ENCODE measurements around the gene ACACB.

Gene ACACB

DNA sequence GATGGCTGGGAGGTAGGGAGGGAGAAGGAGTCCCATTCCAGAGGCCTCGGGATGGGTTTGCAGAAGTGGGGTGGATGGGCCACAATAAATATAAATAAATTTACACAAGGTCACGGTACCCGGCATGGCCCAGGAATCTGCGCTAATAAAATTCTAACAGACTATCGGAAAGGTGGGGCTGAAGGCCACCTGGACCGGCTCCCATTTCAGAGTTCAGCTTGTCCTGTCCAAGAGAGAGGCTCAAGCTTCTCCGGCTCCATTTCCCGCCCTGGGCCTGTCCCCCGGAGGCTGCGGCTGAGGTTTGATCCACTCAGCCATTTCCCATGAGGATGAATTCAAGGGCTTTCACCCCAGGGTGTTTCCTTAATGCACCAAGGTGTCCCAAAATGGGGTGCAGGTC, 162.5 kb downstream of the ACACB start:
- no peak for DNase-seq (ENCODE audit: low read depth)

DNA sequence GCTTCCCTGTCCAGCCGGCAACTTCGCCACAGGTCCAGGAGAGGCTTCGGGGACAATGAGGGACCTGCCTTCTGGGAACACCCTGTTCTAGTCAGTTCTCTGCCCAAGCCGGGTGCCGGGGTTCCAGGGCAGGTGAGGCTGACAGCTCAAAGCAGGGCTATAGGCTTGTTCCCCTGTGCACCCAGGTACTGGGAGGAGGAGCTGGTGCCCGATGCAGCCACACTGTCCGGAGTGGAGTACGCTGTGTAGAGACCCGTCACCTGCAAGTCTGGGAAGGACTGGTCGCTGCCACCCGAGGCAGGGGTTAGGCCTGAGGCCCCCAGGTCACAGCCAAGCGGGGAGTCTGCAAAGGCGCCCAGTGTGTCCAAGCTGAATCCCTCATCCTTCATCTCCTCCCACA, 163.1 kb downstream of the ACACB start:
- DNase-seq (ENCODE audit: low read depth), result no peak

DNA sequence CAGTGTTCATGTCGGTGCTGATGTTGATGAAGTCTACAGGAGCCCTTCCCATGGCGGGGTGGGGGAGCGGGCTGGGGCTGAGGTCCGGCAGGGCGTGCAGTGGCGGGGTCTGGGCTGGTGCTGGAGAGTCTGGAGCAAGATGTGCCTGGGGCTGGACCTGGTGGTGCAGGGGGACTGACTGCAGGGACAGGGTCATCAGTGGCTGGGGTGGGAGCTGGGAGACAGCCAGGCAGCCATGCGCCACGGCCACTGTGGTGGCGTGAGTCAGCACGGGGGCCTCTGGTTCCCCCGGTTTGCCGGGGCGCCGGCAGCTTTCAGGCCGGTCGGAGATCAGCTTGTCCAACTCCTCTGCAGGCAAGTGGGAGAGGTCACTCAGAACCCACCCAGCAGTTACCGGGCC, 165.1 kb downstream of the ACACB start:
- DNase-seq (ENCODE audit: low read depth), result no peak

DNA sequence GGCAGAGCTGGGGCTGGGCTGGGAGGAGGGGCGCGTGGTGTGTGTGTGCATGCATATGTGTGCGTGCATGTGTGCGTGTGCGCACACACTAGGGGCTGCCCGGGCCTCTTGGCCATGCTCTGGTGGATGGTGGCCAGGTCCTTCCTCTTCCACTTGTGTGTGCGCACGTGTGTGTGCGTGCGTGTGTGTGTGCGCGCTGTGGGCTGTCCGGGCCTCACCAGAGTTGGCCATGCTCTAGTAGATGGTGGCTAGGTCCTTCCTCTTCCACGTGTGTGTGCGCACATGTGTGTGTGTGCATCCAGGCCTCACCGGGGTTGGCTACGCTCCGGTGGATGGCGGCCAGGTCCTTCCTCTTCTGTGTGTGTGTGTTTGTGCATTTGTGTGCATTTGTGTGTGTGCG, 168.0 kb downstream of the ACACB start:
- DNase-seq (ENCODE audit: low read depth), result no peak

DNA sequence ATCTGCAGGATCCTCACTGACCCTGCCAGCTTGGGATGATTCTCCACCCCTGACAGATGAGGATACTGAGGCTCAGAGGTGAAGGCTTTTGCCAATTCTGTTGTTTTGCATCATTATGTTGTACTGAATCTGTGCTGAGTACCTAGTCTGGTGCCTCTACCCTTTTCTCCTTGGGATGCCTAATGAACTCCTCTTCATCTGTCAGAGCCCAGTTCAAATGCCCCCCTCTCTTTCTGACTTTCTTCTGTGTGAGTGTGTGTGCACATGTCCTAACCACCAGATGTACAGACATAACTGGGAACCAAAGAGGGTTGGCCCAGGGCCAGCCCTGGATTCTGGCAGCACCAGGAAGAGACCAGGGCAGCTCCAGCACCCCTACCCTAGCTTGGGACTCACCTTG, 169.9 kb downstream of the ACACB start:
- no peak for DNase-seq (ENCODE audit: low read depth)

DNA sequence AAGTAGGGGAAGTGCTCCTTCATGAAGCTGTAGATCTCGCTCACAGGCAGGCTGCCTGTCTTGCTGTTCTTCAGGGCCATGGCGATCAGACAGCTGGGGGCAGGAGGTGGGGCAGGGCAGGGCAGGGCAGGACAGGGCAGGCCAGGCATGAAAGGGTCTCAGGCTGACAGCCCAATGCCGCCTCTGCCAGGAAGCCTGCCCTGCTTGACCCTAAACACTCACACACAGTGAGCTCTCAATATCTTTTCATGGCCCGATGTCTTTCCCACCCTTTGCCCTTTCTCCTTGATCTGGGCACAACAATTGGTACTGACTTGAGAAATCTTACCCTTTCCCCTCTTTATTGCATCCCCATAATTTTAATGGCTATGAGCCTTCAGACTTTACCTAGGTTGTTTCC, 170.3 kb downstream of the ACACB start:
- no peak for DNase-seq (ENCODE audit: low read depth)

DNA sequence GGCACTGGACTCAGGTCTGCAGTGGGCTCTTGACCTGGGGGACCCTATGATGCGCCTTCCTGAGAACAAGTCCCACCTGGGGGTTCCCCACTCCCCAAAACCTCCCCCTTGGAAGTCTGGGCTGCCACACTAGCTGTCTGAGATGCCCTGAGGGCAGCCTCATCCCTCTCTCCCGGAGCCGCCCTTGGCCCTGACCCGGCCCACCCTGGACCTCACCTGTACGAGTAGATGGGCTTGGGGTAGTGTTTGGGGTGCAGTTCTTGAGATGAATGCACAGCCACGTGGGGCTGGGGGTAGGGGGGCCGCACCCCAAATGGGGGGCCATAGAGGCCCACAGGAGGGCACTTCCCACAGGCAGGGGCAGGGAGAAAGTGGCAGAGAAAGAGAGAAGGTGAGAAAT, 170.8 kb downstream of the ACACB start:
- DNase-seq (ENCODE audit: low read depth), result no peak

DNA sequence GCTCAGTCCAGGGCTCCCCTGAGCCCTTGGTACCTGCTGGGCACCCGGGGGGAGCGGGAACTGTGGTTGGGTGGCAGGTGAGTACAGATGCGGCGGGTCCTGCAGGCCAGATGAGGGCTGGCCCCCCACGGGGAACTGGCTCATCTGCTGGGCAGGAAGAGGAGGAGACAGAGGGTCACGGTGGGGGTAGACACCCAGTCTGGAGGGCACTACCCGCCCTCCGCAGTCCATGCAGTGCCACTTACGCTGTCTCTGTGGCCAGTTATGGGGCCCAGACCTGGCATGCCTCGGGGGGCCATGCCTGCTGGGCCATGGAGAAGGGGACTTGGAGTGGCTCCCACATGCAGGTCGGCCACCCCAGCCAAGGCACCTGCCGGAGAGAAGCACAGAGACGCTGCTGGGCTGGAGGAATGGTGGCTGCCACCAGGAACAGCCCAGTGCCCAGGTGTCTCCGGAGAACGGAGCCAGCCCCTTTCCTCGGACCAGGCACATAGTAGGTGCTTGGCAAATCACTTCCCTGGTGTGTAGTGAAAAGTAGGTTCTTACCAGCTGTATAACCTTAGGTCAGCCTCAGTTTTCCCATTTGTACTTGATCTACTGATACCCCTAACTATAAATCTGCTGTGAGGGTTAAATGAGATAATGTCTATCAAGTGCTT, 171.6 kb downstream of the ACACB start:
- DNase-seq (ENCODE audit: low read depth), result no peak

DNA sequence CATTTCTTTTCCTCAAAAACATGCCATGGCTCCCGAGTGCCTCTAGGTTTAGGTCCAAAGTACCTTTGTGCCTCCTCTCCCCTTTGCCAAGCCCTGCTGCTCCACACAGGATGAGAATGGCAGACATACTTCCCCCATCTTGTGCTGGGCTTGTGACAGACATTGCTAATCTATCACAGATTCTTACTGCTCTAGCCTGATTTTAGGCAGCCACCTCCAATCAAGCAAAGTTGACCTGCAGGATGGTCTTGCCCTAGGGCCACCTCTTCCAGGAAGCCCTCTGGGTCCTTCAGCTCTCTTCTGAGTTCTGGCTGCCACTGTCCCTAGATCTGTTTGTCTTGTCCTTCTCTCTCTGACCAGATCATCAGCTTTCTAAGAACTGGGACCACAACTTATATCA, 172.2 kb downstream of the ACACB start:
- no peak for DNase-seq (ENCODE audit: low read depth)

DNA sequence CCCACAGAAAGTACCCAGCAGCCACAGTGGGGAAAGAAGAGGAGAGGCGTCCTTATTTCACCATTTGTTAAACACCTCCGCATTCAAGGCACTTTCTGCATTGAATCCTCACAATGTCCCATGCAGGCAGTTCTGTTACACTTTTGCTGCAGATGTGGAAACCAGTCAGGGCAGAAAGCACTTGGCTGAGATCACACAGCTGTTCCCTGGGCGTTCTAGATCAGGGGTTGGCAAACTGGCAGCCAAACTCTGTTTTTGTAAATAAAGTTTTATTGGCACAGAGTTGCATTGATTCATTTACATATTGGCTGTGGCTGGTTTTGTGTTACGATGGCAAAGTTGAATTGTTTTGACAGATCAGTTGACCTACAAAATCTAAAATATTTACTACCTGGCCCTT, 172.6 kb downstream of the ACACB start:
- DNase-seq (ENCODE audit: low read depth), result no peak

DNA sequence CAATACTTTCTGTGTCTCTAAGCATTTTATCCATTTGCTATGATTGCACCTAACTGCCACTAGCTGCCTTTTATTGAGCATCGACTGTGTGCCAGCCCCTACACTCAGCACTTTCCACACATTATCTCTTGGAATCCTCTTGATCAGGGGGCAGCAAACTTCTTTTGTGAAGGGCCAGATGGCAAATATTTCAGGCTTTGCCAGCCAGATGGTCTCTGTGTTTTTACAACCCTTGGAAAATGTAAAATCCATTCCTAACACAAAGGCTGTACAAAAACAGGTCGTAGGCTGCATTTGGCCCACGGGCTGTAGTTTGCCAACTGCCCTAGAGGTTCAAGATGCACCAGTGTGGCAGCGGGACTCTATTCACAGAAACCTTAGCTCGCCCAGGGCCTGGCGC, 173.2 kb downstream of the ACACB start:
- no peak for DNase-seq (ENCODE audit: low read depth)

DNA sequence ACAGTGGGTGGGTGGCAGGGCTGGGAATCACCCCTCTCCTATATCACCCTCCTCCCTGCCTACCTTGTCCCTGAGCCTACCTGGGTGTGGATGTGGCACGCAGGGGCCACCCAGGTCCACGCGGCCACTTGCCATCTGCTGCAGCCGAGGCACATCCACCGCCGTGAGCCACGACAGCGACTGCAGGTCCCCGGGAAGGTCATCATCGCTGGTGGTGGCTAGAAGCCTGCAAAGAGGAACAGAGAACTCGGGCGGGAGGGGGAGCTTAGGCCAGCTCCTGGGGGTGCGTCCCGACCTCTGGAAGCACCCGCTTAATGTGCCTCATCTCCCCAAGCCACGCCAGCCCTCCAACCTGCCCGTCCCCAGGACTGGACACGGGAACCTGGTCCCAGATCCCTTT, 173.7 kb downstream of the ACACB start:
- DNase-seq (ENCODE audit: low read depth), result no peak

DNA sequence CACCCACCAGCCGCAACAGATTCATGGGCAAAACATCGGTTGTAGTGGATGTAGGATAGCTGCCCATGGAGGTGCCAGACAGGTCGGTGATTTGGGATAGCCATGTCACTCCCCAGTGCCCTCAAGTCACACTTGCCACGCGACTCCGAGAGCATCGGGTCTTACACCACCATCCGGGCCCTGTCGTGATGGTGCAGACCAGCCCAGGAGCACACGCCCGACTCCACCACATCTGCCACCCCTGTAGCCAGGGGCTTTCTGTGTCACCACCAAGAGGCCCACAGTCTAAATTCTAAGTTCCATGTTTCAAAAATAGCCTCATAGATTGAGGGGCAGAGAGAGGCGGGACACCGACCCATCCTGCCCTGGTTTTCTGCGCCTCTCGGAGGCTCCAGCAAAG, 174.7 kb downstream of the ACACB start:
- no peak for DNase-seq (ENCODE audit: low read depth)

DNA sequence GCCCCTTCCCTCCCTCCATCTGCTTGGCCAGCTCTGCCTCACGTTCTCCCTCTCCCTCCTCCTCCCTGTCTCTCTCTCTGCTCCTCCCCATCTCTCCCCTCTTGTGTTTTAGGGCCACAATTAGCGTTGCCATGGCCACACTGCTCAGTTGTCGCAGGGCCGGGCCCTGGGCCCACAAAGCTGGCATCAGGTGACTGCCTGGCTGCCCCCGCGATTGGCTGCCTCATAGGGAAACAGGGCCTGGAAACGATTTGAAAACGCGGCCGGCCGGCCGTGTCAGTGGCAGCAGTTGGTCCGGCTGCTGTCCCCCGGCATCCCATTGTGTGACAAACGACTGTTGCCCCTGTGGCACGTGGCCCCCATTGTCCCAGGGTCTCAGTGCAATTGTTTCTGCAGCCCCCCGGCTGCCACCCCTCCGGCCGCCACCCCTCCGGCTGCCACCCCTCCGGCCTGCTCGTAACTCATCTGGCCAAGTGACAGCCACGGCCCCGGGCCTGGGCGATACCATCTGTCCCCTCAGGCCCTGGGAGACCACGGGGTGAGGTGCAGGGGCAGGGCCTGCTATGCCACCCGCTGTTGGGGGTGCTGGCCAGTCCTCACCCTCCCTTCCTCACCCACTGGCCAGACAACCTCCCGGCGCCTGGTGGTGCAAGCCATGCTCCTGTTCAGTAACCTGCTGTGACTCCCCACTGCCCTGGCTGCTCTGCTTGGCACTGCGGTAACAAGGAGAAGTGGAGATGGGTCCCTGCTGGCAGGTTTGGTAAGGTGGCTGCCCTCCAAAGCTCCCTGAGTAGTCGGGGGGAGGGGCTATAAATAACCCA, 175.3 kb downstream of the ACACB start:
- DNase-seq (ENCODE audit: low read depth), result peak; percentile 29

DNA sequence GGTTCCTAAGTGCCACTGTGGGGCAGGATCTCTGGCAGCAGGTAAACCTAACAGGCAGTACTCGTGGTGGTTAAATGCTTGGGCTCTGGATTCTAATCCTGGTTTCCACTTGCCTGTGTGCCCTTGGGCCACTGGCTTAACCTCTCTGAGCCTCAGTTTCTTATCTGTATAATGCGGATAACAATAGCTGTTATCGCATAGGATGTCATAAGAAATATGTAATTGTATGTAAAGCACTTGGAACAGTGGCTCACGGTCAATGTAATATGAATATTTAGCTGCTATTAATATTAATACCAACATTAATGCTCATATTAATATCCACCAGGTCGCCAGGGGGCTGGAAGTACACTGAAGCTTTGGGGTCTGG, 175.9 kb downstream of the ACACB start:
- DNase-seq (ENCODE audit: low read depth), result no peak

DNA sequence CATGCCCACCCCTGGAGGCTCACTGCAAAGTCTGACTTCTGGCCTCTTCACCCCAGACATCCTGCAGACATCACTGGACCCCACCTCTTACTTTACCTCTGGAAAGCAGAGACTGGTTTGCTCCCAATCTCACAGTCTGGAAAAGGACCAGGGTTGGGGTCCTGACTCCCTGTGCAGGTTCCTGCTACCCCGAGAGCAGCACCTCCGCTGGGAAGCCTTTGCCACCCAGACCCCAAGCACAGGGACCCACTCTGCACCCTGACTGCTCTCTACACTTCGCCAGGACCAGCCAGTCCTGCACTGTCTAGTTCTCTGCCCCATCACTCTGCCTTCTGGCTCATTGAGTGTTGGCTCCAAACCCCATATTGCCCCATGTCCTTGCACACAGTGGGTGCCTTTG, 176.7 kb downstream of the ACACB start:
- no peak for DNase-seq (ENCODE audit: low read depth)

DNA sequence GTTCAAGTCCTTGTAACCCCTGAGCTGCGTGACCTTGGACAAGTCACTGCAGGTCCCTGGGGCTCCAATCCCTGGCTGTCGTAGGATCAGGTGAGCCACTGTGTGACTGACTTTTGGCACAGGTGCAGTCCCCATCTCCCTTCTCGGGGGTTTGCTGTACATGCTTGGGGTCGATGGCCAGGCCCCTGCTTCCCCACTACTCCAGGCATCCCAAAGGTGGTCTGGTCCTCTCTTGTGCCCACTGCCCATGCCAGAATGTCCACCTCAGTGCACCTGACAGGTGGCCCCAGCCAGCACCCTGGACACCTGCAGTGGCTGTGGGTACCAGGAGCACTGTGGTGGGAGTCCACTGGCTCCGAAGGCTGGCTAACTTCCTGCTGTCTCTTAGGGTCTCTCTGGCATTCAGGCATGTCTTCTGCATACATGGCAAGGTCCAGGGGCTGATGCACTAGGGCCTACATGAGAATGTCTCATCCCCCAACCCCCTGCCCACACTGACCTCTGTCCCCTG, 178.0 kb downstream of the ACACB start:
- no peak for DNase-seq (ENCODE audit: low read depth)

DNA sequence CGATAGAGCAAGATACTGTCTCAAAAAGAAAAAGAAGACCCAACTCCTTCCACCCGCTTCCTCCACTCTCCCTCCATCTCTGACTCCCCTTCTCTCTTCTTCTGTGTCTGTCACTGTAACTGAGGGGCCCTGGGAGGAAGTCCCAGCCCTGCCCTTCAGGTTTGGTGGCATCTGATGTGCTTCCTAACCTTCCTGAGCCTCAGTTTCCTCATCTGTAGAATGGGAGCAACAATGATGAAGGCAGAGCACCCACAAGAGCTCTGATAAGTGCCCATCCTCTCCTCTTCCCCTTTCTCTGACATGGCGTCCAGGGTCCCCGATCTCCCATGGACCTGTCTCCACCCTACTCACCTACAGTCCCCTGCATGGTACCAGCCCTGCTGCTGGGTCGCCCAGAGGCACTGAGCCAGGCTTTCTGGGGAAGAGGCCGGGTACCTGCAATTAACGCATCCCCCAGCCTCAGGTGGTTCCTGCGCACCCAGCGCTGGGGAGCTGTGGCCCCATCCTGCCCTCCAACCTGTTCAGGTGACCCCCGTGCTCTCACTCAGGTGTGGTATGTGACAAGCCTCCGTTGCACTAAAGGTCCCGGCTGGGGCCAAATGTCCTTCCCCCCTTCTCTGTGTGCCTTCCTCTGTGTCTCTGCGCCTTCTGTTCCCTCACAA, 179.5 kb downstream of the ACACB start:
- DNase-seq (ENCODE audit: low read depth), result no peak

DNA sequence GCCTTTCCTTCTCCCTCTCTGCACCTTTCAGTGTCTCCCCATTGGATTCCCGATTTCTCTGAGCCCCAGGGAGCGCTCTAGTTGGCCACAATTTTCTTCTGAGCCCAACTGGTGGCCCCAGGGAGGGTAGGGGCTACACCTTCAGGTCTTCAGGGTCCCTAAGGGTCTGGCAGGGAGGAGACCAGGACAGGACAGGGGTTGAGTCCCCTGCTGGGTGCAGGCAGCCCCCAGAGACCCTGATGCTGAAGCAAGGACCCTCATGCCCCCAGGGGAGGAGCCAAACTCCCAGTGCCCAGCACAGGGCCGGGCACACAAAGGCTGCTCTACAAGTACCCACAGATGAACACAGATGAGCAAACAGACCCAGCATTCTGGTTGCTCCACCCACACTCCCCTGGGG, 180.0 kb downstream of the ACACB start:
- no peak for DNase-seq (ENCODE audit: low read depth)

DNA sequence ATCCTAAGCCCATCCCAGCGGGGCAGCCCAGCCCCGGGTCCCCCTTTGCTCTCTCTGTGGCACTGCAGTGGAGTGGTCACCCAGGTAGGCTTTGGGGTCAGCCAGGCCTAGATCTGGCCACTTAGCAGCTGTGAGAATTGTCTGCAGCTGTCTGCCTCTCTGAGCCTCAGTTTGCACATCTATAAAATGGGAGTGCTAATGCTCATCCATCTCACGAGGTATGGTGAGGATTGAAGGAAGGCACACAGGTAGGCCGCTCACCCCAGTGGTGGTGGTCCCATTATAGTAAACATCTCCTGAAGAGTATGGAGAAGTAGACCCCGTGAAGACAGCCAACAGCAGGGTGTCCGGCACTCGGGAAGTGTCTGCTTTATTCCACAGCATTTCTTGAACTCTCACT, 183.5 kb downstream of the ACACB start:
- DNase-seq (ENCODE audit: low read depth), result no peak

DNA sequence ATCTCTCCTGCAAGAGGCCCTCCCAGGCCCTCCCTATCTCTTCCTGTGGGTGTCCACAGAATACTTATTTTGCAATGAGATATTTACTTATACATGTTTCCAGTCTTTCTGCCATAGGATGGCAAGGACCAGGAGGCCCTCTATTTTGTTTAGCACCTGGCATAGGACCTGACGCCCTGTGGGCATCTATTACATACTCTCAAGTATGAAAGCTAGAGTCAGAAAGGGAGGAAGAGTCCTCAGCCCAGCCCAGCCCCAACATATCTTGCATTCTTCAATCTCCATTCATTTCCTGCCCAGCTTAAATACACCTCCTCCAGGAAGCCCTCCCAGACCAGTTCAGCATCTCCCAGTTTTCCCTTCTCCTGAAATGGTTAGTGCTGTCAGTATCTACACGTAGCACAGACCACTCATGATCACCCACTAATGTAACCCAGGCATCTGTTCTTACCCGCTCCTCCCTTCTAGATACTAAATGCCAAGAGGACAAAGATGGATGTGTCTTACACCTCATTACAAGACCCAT, 185.3 kb downstream of the ACACB start:
- no peak for DNase-seq (ENCODE audit: low read depth)

DNA sequence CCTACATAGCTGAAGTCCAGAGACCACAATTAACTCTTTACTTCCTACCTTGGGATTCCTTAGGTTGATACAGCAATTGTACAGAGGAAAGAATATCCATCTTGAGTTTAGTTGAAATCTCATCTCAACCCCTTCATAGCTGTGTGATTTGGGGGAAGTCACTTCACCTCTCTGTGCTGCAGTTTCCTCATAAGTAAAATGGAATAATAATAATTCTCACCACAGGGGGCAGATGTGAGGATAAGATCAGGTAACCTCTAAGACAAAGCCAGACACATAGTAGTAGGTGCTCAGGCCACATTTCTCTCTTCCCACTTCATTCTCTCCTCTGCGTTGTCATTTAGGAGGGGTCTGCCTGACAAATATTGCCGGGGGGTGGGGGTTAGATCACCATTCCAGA, 186.0 kb downstream of the ACACB start:
- no peak for DNase-seq (ENCODE audit: low read depth)

DNA sequence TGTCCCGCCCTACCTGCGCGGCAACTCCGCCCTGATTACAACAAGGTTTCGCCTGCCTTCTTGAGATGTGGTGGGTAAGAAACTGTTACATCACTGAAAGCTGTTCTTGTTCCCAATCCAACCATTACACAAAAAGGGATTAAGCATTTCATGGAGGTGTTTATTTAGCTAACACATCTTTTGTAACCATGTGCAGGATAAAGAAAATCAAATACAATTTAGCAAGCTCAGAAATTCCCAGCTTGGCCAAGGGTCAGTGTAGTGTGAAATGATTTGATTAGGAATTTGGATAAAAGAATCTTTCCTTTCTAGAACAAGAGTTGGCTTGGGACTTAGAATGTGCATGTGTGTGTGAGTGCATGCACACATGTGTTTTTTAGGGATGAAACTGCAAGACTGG, 186.4 kb downstream of the ACACB start:
- DNase-seq (ENCODE audit: low read depth), result no peak
